HEK293 (cell line): ENCODE measurements around the gene TIA1.

Experiments used
- ATF2 ChIP-seq: fragments of 450-650 bp; formaldehyde crosslinking; IDR thresholded peaks from 2 replicates; pipeline ENCODE4 v1.5.1; 2016; ENCODE audit warnings: missing biosample characterization, missing genetic modification characterization, low read depth
- MZF1 ChIP-seq: fragments of 450-650 bp; formaldehyde crosslinking; IDR thresholded peaks from 2 replicates; pipeline ENCODE4 v1.5.1; 2017; ENCODE audit warnings: missing biosample characterization, missing genetic modification characterization, borderline replicate concordance
- YY1 ChIP-seq: fragments of 450-650 bp; formaldehyde crosslinking; IDR thresholded peaks from 2 replicates; pipeline ENCODE4 v1.5.1; 2018; ENCODE audit warnings: missing biosample characterization, missing genetic modification characterization
- ZBTB21 ChIP-seq: fragments of 450-650 bp; formaldehyde crosslinking; IDR thresholded peaks from 2 replicates; pipeline ENCODE4 v1.5.1; 2017; ENCODE audit warnings: missing biosample characterization, missing genetic modification characterization
- ZEB2 ChIP-seq: fragments of 450-650 bp; formaldehyde crosslinking; IDR thresholded peaks from 2 replicates; pipeline ENCODE4 v1.5.1; 2016; ENCODE audit warnings: missing biosample characterization, missing genetic modification characterization
- ZNF248 ChIP-seq: fragments of 450-650 bp; formaldehyde crosslinking; IDR thresholded peaks from 2 replicates; pipeline ENCODE4 v1.5.1; 2017; ENCODE audit warnings: missing biosample characterization, missing genetic modification characterization
- ZNF416 ChIP-seq: fragments of 450-650 bp; formaldehyde crosslinking; IDR thresholded peaks from 2 replicates; pipeline ENCODE4 v1.5.1; 2016; ENCODE audit warnings: missing biosample characterization, missing genetic modification characterization
- ZNF623 ChIP-seq: fragments of 450-650 bp; formaldehyde crosslinking; IDR thresholded peaks from 2 replicates; pipeline ENCODE4 v1.5.1; 2016; ENCODE audit warnings: missing biosample characterization, missing genetic modification characterization
- ZNF776 ChIP-seq: fragments of 450-650 bp; formaldehyde crosslinking; IDR thresholded peaks from 2 replicates; pipeline ENCODE4 v1.5.0; 2017; ENCODE audit warnings: missing biosample characterization, missing genetic modification characterization, borderline replicate concordance
- TF ChIP-seq, protein P1 (sequence below): fragments of 450-650 bp; formaldehyde crosslinking; IDR thresholded peaks from 2 replicates; pipeline ENCODE4 v1.5.1; 2016; ENCODE audit warnings: missing biosample characterization, missing genetic modification characterization
- TF ChIP-seq, protein P2 (sequence below): fragments of 450-650 bp; formaldehyde crosslinking; IDR thresholded peaks from 2 replicates; pipeline ENCODE4 v1.5.1; 2016; ENCODE audit warnings: missing biosample characterization, missing genetic modification characterization
- TF ChIP-seq, protein P3 (sequence below): fragments of 450-650 bp; IDR thresholded peaks from 2 replicates; pipeline ENCODE4 v1.5.1; 2018; ENCODE audit warnings: missing biosample characterization, mild to moderate bottlenecking, missing genetic modification characterization
- TF ChIP-seq, protein P4 (sequence below): fragments of 450-650 bp; formaldehyde crosslinking; IDR thresholded peaks from 2 replicates; pipeline ENCODE4 v1.5.1; 2017; ENCODE audit warnings: missing biosample characterization, missing genetic modification characterization

GRCh38 chr2:70242552-70242951, 5.9 kb downstream of the TIA1 start:
- TF ChIP-seq YY1 (tag by site-specific recombination): no peak
- no peak for TF ChIP-seq ATF2 (tag by site-specific recombination)
- TF ChIP-seq, protein P1, sequence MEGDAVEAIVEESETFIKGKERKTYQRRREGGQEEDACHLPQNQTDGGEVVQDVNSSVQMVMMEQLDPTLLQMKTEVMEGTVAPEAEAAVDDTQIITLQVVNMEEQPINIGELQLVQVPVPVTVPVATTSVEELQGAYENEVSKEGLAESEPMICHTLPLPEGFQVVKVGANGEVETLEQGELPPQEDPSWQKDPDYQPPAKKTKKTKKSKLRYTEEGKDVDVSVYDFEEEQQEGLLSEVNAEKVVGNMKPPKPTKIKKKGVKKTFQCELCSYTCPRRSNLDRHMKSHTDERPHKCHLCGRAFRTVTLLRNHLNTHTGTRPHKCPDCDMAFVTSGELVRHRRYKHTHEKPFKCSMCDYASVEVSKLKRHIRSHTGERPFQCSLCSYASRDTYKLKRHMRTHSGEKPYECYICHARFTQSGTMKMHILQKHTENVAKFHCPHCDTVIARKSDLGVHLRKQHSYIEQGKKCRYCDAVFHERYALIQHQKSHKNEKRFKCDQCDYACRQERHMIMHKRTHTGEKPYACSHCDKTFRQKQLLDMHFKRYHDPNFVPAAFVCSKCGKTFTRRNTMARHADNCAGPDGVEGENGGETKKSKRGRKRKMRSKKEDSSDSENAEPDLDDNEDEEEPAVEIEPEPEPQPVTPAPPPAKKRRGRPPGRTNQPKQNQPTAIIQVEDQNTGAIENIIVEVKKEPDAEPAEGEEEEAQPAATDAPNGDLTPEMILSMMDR (tag by site-specific recombination): no peak
- TF ChIP-seq MZF1 (tag by site-specific recombination): no peak
- no peak for TF ChIP-seq ZEB2 (tag by site-specific recombination)
- TF ChIP-seq, protein P2, sequence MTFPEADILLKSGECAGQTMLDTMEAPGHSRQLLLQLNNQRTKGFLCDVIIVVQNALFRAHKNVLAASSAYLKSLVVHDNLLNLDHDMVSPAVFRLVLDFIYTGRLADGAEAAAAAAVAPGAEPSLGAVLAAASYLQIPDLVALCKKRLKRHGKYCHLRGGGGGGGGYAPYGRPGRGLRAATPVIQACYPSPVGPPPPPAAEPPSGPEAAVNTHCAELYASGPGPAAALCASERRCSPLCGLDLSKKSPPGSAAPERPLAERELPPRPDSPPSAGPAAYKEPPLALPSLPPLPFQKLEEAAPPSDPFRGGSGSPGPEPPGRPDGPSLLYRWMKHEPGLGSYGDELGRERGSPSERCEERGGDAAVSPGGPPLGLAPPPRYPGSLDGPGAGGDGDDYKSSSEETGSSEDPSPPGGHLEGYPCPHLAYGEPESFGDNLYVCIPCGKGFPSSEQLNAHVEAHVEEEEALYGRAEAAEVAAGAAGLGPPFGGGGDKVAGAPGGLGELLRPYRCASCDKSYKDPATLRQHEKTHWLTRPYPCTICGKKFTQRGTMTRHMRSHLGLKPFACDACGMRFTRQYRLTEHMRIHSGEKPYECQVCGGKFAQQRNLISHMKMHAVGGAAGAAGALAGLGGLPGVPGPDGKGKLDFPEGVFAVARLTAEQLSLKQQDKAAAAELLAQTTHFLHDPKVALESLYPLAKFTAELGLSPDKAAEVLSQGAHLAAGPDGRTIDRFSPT: no peak
- TF ChIP-seq, protein P3, sequence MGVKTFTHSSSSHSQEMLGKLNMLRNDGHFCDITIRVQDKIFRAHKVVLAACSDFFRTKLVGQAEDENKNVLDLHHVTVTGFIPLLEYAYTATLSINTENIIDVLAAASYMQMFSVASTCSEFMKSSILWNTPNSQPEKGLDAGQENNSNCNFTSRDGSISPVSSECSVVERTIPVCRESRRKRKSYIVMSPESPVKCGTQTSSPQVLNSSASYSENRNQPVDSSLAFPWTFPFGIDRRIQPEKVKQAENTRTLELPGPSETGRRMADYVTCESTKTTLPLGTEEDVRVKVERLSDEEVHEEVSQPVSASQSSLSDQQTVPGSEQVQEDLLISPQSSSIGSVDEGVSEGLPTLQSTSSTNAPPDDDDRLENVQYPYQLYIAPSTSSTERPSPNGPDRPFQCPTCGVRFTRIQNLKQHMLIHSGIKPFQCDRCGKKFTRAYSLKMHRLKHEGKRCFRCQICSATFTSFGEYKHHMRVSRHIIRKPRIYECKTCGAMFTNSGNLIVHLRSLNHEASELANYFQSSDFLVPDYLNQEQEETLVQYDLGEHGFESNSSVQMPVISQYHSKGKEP: no peak
- TF ChIP-seq, protein P4, sequence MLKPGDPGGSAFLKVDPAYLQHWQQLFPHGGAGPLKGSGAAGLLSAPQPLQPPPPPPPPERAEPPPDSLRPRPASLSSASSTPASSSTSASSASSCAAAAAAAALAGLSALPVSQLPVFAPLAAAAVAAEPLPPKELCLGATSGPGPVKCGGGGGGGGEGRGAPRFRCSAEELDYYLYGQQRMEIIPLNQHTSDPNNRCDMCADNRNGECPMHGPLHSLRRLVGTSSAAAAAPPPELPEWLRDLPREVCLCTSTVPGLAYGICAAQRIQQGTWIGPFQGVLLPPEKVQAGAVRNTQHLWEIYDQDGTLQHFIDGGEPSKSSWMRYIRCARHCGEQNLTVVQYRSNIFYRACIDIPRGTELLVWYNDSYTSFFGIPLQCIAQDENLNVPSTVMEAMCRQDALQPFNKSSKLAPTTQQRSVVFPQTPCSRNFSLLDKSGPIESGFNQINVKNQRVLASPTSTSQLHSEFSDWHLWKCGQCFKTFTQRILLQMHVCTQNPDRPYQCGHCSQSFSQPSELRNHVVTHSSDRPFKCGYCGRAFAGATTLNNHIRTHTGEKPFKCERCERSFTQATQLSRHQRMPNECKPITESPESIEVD (tag by site-specific recombination): no peak
- TF ChIP-seq ZNF416: no peak
- TF ChIP-seq ZNF248 (tag by site-specific recombination): no peak
- TF ChIP-seq ZNF623 (tag by site-specific recombination): no peak
- no peak for TF ChIP-seq ZNF776
- no peak for TF ChIP-seq ZBTB21
